Measurements from ENCODE around the gene IL17RC. TPM values are rescaled to one million over a fixed set of nuclear protein-coding genes. Genes with fewer than 3 reads are reported as not detected.

IL17RC gene
- total RNA-seq, 4 donors from 2014 or later = 60.4 to 68.4 (median 65.1) TPM

GRCh38 chr3:9946112-9947024 lies 29.5 kb downstream of the IL17RC start:
- WGBS, 2 donors = 0 to 13% methylated on average over 8 to 57 of the region's 90 CpGs
- Histone ChIP-seq H3K36me3 (peaks cover 0 to 51% (median 0%) of the 10 kb centered on the region in 3 donors), H3K27me3 (no peaks in the 10 kb centered on the region), H3K9me3 (no peaks in the 10 kb centered on the region), H3K27ac (peak overlapping the region; percentile 81 to 94 (median 86)), H3K4me1 (peaks cover 0 to 29% (median 5%) of the 10 kb centered on the region in 4 donors), H3K4me3 (peak overlapping the region; percentile 48 to 92 (median 70))
- DNase-seq (ENCODE audit: low spot score in 2 of 2) = peak; percentile 66 to 75
- TF ChIP-seq EP300 (IDR thresholded peaks at IDR 0.05) = peak in 1 of 2 donors; percentile 64
- peak; percentile 77 to 92 (median 88) for TF ChIP-seq CTCF (IDR thresholded peaks at IDR 0.05)
- TF ChIP-seq POLR2A (IDR thresholded peaks at IDR 0.05) = peak in 1 of 2 donors; percentile 39

GRCh38 chr3:9947025-9947995 lies 30.4 kb downstream of the IL17RC start:
- Histone ChIP-seq H3K4me1 (peaks cover 0 to 39% (median 13%) of the 10 kb centered on the region in 4 donors), H3K27ac (peak overlapping the region; percentile 81 to 94 (median 86)), H3K4me3 (peak overlapping the region; percentile 48 to 92 (median 70)), H3K9me3 (no peaks in the 10 kb centered on the region), H3K27me3 (no peaks in the 10 kb centered on the region), H3K36me3 (peaks cover 0 to 46% (median 0%) of the 10 kb centered on the region in 3 donors)
- TF ChIP-seq EP300 (IDR thresholded peaks at IDR 0.05) = peak in 1 of 2 donors; percentile 61
- peak in 1 of 2 donors; percentile 35 for TF ChIP-seq POLR2A (IDR thresholded peaks at IDR 0.05)
- TF ChIP-seq CTCF (IDR thresholded peaks at IDR 0.05) = peak; percentile 34 to 84 (median 78)
- peak; percentile 31 to 40 for DNase-seq (ENCODE audit: low spot score in 2 of 2)
- 29 to 39% methylated on average over 30 to 50 of the region's 86 CpGs for WGBS, 2 donors

- DNase-seq (ENCODE audit: low spot score in 2 of 2) = no peak
- 80 to 82% methylated on average over 3 of the region's 3 CpGs for WGBS, 2 donors
- peaks cover 0 to 33% (median 0%) of the 10 kb centered on the region in 3 donors for H3K36me3 ChIP-seq
- no peaks in the 10 kb centered on the region for H3K27me3 ChIP-seq
- H3K27ac ChIP-seq = peak overlapping the region in 1 of 4 donors; percentile 91
- TF ChIP-seq POLR2A (IDR thresholded peaks at IDR 0.05) (no peak), EP300 (IDR thresholded peaks at IDR 0.05) (no peak), CTCF (IDR thresholded peaks at IDR 0.05) (no peak)
- peaks cover 0 to 40% (median 15%) of the 10 kb centered on the region in 4 donors for H3K4me1 ChIP-seq
- no peak overlapping the region for H3K4me3 ChIP-seq
- H3K9me3 ChIP-seq = no peaks in the 10 kb centered on the region
Measured at GRCh38 chr3:9948586-9948985, 31.7 kb downstream of the IL17RC start.

GRCh38 chr3:9949115-9949514 lies 32.2 kb downstream of the IL17RC start:
- H3K27ac ChIP-seq = no peak overlapping the region
- peaks cover 0 to 28% (median 0%) of the 10 kb centered on the region in 3 donors for H3K36me3 ChIP-seq
- 94 to 97% methylated on average over 4 to 7 of the region's 7 CpGs for WGBS, 2 donors
- no peak overlapping the region for H3K4me3 ChIP-seq
- no peak for TF ChIP-seq EP300 (IDR thresholded peaks at IDR 0.05)
- no peak for TF ChIP-seq POLR2A (IDR thresholded peaks at IDR 0.05)
- TF ChIP-seq CTCF (IDR thresholded peaks at IDR 0.05) = no peak
- H3K9me3 ChIP-seq = no peaks in the 10 kb centered on the region
- H3K27me3 ChIP-seq = no peaks in the 10 kb centered on the region
- no peak for DNase-seq (ENCODE audit: low spot score in 2 of 2)
- peaks cover 0 to 40% (median 15%) of the 10 kb centered on the region in 4 donors for H3K4me1 ChIP-seq
